Jurkat, Clone E6-1 (cell line): ENCODE data around the gene NXF1.
"Not testable (repeated sequence)": the region's sequence is repeated elsewhere in the genome, so short reads cannot be mapped to it uniquely, and the experiment has no call there.

Experiments used
- DNase-seq: peaks from one replicate; pipeline ENCODE4 v3.0.0-alpha.2; 2011; ENCODE audit warnings: low read depth, low spot score
- H3K4me3 ChIP-seq: 2 replicates; pipeline ENCODE4 v1.5.1; 2011; ENCODE audit warnings: mild to moderate bottlenecking, low read length, control low read depth, moderate library complexity

NXF1 gene

GRCh38 chr11:62835336-62835735, 30.1 kb upstream of the NXF1 start:
- H3K4me3 ChIP-seq, result no peak overlapping the region
- DNase-seq, result no peak

DNA sequence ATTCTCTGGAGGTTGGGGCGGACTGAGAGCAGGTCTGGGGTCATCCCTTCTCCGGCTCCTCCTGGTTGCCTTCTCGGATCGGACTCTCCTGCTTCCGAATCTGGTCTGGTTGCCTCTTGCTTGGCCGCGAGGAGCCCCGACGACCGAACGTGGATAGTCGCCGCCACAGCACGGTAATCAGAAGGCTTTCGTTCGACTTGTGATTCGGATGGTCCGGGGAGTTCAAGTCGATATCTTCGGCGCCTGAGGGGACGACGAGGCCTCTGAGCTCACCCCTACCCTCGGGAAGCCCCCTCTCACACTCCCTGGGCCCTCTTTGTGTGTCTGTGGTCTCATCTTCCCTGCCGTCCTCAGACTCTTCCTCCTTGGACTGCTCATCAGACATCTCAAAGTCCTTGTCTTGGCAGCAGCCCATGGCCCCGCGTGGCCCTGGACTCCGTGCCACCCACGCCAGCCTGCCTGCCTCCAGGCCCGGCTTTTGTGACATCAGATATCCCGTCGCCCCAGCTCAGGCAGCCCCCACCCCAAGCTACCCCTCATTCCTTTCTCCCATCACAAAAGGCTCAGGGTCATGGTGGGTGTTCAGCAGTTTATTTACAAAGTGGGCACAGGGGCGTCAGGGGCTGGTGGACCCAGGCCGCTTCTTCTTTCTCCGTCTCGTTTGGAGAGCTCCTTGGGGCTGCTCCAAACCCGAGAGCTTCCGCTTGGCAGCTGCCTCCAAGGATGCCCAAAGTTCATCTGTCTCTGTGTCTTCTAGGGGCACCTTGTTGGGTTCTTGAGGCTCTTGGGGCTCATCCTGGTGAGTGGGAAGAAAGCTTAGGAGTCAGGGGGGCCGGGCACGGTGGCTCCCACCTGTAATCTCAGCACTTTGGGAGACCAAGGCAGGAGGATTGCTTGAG, 27.3 kb upstream of the NXF1 start, which contains the start of gene TEX54:
TSS of gene TEX54 (minus strand) at position 506 of the 899 bp plus-strand sequence.
- DNase-seq, result no peak
- H3K4me3 ChIP-seq, result peak within 1 kb of the TSS; percentile 81

- H3K4me3 ChIP-seq, result peak within 1 kb of the TSS; percentile 81
- peak; percentile 97 for DNase-seq
Observed at GRCh38 chr11:62831520-62832335, 26.5 kb upstream of the NXF1 start, which contains the start of gene STX5. Gene STX5 (minus strand): TSS chr11:62832051. CDS start chr11:62831243, 808 bp downstream.

GRCh38 chr11:62830904-62831519, 25.8 kb upstream of the NXF1 start:
- no peak for DNase-seq
- H3K4me3 ChIP-seq, result peak overlapping the region; percentile 81

DNA sequence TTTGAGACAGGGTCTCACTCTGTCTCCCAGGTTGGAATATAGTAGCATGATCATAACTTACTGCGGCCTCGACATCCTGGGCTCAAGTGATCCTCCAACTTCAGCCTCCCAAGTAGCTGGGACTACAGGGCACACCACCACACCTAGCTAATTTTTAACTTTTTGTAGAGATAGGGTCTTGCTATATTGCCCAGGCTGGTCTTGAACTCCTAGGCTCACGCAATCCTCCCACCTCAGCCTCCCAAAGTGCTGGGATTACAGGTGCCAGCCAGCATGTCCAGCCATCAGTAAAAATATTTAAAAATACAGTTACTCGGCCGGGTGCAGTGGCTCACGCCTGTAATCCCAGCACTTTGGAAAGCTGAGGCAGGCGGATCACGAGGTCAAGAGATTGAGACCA, 22.9 kb upstream of the NXF1 start:
- not testable (repeated sequence) for DNase-seq, H3K4me3 ChIP-seq

DNA sequence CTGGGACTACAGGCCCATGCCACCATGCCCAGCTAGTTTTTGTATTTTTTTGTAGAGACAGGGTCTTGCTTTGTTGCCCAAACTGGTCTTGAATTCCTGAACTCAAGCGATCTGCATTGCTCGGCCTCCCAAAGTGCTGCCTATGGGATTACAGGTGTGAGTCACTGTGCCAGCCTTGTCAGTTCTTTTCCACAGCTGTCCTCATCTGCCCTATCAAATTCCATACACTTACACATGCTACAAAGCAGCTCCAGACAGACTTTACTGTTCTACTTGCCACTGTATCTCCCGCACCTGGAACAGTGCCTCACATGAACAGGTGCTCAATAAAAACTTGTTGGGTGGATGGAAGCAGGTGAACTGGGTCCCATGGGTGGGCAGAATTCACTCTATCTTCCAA, 18.4 kb upstream of the NXF1 start:
- no peak for DNase-seq
- H3K4me3 ChIP-seq, result no peak overlapping the region

GRCh38 chr11:62817129-62817528, 11.9 kb upstream of the NXF1 start:
- no peak overlapping the region for H3K4me3 ChIP-seq
- DNase-seq, result no peak

DNA sequence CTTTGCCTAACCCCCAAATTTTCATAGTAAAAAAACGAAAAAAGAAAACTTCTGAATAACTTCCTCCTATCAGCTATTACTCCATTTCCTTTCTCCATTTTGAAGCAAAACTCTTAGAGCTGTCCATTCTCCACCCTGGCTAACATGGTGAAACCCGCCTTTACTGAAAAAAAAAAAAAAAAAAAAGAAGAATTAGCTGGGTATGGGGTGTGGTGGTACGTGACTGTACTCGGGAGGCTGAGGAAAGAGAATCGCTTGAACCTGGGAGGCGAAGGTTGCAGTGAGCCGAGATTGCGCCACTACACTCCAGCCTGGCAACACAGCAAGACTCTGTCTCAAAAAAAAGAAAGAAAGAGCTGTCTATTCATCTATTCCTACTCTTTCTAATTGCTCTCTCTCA, 11.3 kb upstream of the NXF1 start:
- no peak for DNase-seq
- H3K4me3 ChIP-seq, result no peak overlapping the region

- H3K4me3 ChIP-seq, result no peak overlapping the region
- DNase-seq, result no peak
Observed at GRCh38 chr11:62811659-62812058, 6.4 kb upstream of the NXF1 start.

GRCh38 chr11:62810748-62811147, 5.5 kb upstream of the NXF1 start:
- no peak overlapping the region for H3K4me3 ChIP-seq
- no peak for DNase-seq

DNA sequence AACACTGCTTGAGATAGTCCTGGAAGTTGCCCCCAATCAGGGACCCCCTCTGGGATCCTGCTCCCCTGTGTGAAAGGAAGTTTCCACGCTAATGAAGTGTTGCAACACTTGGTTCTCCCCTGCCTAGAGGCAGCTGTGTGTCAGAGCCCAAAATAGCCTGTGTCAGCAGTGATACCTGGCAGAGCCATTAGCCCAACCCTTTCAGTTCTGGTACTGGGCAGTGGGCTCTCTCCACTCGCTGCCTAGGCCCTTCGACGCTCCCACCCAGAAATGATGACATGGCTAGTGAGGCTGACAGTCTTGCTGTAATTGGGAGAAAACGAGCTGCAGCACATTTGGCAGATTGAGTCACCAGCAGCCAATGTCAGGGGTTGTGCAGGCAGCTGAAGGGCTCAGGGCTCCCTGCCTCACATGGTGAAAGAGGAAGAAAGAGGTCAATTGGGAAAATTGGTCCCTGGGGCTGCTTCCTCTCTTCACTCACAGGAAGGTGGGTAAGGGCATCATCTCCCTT, 1.4 kb upstream of the NXF1 start:
- H3K4me3 ChIP-seq, result no peak overlapping the region
- DNase-seq, result no peak

- DNase-seq, result no peak
- H3K4me3 ChIP-seq, result peak overlapping the region; percentile 94
Observed at GRCh38 chr11:62805961-62806441, 761 bp upstream of the NXF1 start.

- DNase-seq, result no peak
Observed at GRCh38 chr11:62804310-62805075, 747 bp downstream of the NXF1 start.

DNA sequence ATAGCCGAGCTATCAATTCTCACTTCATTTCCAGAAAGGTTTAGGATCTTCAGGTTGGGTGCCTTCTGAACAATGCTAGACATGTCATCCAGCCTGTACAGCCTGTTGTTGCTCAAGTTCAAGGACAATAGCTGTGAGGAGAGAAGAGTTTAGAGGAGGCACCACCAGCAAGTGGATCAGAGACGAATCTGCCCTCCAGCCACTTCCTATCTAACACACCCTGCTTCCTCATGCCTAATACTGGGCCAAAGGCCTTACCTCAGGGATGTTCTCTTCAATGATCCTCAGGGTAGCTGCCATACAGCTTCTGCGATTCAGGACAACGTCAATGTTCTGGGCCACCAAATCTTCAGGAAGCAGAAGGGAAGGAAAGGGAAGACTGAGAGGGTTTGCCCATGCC, 4.2 kb downstream of the NXF1 start:
- no peak for DNase-seq

More at GRCh38 chr11:62804310-62805075, 747 bp downstream of the NXF1 start:
- peak overlapping the region; percentile 94 for H3K4me3 ChIP-seq

DNA sequence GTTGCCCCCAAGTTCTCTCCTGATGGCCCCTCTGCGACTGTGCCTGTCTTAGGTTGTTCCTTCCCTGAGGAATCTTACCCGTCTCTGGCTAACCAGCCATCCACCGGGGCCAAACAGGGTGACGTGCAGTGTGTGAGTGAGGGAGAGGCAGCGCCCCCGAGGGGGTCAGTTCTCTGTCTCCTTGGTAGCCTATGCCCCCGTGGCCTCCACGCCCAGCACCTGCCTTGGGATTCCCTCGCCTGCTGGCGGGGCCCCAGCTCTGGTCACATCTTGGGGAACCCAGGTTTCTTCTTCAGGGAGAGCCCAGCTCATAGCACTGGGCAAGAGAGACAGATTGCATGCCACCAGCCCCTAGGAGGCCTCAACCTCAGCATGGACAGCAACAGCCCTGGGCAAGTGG, 5.8 kb downstream of the NXF1 start:
- no peak overlapping the region for H3K4me3 ChIP-seq
- no peak for DNase-seq

More for the DNA sequence above, 4.2 kb downstream of the NXF1 start:
- H3K4me3 ChIP-seq, result no peak overlapping the region

DNA sequence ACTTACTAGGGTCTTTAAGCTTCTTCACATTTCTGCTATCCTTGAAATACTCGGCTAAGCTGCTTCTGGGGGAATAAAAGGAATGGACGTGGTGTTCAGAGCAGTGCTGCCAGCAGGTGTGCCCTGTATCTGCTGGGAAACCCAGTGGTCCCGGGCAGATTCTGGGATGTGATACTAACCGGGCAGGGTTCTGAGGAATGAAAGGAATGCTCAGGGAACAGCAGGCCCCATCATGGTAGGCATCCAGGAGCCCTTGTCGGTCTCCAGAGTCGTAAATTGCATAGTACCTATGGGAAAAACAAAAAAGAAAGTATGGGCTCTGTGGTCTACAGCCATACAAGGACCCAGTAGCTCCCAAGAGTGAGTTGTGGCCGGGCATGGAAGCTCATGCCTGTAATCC, 9.0 kb downstream of the NXF1 start:
- no peak overlapping the region for H3K4me3 ChIP-seq
- no peak for DNase-seq

- no peak for DNase-seq
Observed at GRCh38 chr11:62794201-62794775, 11.0 kb downstream of the NXF1 start.

GRCh38 chr11:62792202-62792575, 13.1 kb downstream of the NXF1 start:
- H3K4me3 ChIP-seq, result peak overlapping the region; percentile 90
- no peak for DNase-seq

More at GRCh38 chr11:62794201-62794775, 11.0 kb downstream of the NXF1 start:
- no peak overlapping the region for H3K4me3 ChIP-seq
